Neural progenitor cell (in vitro differentiated cells): Measurements from ENCODE around the gene VAMP2. TPM values are rescaled to one million over a fixed set of nuclear protein-coding genes. Genes with fewer than 3 reads are reported as not detected.

Experiments used
- DNase-seq: peaks from one replicate; pipeline ENCODE4 v3.0.0-alpha.2; 2016; ENCODE audit warnings: low spot score
- H2AFZ ChIP-seq: fragments of 200-600 bp; sonication (generic); replicated peaks from 2 replicates; pipeline ENCODE4 v1.6.1; 2016; ENCODE audit warnings: antibody characterized with exemption
- H3F3A ChIP-seq: fragments of 200-600 bp; sonication (generic); 2 replicates; pipeline ENCODE4 v1.6.1; 2016; ENCODE audit warnings: antibody characterized with exemption, low read depth
- H3K27ac ChIP-seq: fragments of 200-600 bp; sonication (generic); 2 replicates; pipeline ENCODE4 v1.5.1; 2016; ENCODE audit warnings: mild to moderate bottlenecking
- H3K27me3 ChIP-seq: fragments of 200-600 bp; sonication (generic); 2 replicates; pipeline ENCODE4 v1.6.1; 2016; ENCODE audit warnings: mild to moderate bottlenecking, moderate library complexity
- H3K36me3 ChIP-seq: fragments of 200-600 bp; sonication (generic); 2 replicates; pipeline ENCODE4 v1.5.1; 2016
- H3K4me1 ChIP-seq: fragments of 200-600 bp; sonication (generic); 2 replicates; pipeline ENCODE4 v1.6.1; 2016; ENCODE audit warnings: mixed run types
- H3K4me2 ChIP-seq: fragments of 200-600 bp; sonication (generic); 2 replicates; pipeline ENCODE4 v1.6.1; 2016
- H3K4me3 ChIP-seq: fragments of 200-600 bp; sonication (generic); 2 replicates; pipeline ENCODE4 v1.5.1; 2016
- H3K79me2 ChIP-seq: fragments of 200-600 bp; sonication (generic); 2 replicates; pipeline ENCODE4 v1.6.1; 2016; ENCODE audit warnings: low read depth
- H3K9ac ChIP-seq: fragments of 200-600 bp; sonication (generic); 2 replicates; pipeline ENCODE4 v1.6.1; 2016
- H3K9me3 ChIP-seq: fragments of 200-600 bp; sonication (generic); 2 replicates; pipeline ENCODE4 v1.5.1; 2016; ENCODE audit warnings: low read depth
- H4K20me1 ChIP-seq: fragments of 200-600 bp; sonication (generic); 2 replicates; pipeline ENCODE4 v1.6.1; 2016; ENCODE audit warnings: low read depth
- H3K27ac Mint-ChIP-seq: 3 replicates; pipeline ENCODE4 v1.8.0; 2021; ENCODE audit warnings: mixed read lengths
- H3K27me3 Mint-ChIP-seq: 2 replicates; pipeline ENCODE4 v1.8.0; 2022; ENCODE audit warnings: low read depth, mild to moderate bottlenecking, inconsistent platforms, moderate library complexity, mixed read lengths; ENCODE audit not compliant: insufficient read depth
- H3K36me3 Mint-ChIP-seq: 3 replicates; pipeline ENCODE4 v1.8.0; 2021; ENCODE audit warnings: mixed read lengths
- H3K4me1 Mint-ChIP-seq: 3 replicates; pipeline ENCODE4 v1.8.0; 2021; ENCODE audit warnings: mixed read lengths
- H3K4me3 Mint-ChIP-seq: 3 replicates; pipeline ENCODE4 v1.8.0; 2021; ENCODE audit warnings: mild to moderate bottlenecking, moderate library complexity, mixed read lengths
- H3K9me3 Mint-ChIP-seq: 3 replicates; pipeline ENCODE4 v1.8.0; 2020; ENCODE audit warnings: mixed read lengths
- CTCF ChIP-seq: fragments of 200-600 bp; sonication (generic); IDR thresholded peaks from 2 replicates; pipeline ENCODE4 v1.5.1; 2017; ENCODE audit warnings: antibody characterized with exemption, mild to moderate bottlenecking
- EZH2 ChIP-seq: fragments of 200-600 bp; sonication (generic); IDR thresholded peaks from 2 replicates; pipeline ENCODE4 v1.6.1; 2017; ENCODE audit warnings: antibody characterized with exemption, mild to moderate bottlenecking, moderate library complexity
- EZH2phosphoT487 ChIP-seq: fragments of 200-600 bp; sonication (generic); IDR thresholded peaks from 2 replicates; pipeline ENCODE4 v1.6.1; 2017; ENCODE audit warnings: antibody characterized with exemption
- total RNA-seq: library from RNA; depleted of rRNA; stranded (reverse); fragments of >200 nt; gene quantifications from 2 replicates; pipeline ENCODE4 v1.2.3, GENCODE V29; 2015; ENCODE audit warnings: low replicate concordance

Gene VAMP2
- total RNA-seq, 1 donor from 2014 or later = 11.7 TPM

- peaks cover 7% of the 10 kb centered on the region for H3K27me3 Mint-ChIP-seq
- no peak for DNase-seq
- H3K36me3 Mint-ChIP-seq = peaks cover 21% of the 10 kb centered on the region
- Histone ChIP-seq H3K27ac (no peak overlapping the region), H3K36me3 (no peaks in the 10 kb centered on the region), H3K4me2 (no peak overlapping the region), H3K4me1 (no peaks in the 10 kb centered on the region), H4K20me1 (peaks cover 7% of the 10 kb centered on the region), H3K27me3 (peaks cover 11% of the 10 kb centered on the region), H3K9me3 (no peaks in the 10 kb centered on the region), H3K79me2 (no peaks in the 10 kb centered on the region), H3F3A (peaks cover 27% of the 10 kb centered on the region), H3K4me3 (no peak overlapping the region), H2AFZ (no peak overlapping the region), H3K9ac (no peak overlapping the region)
- peaks cover 1% of the 10 kb centered on the region for H3K4me1 Mint-ChIP-seq
- no peak overlapping the region for H3K27ac Mint-ChIP-seq
- peak overlapping the region; percentile 27 for H3K4me3 Mint-ChIP-seq
- H3K9me3 Mint-ChIP-seq = no peaks in the 10 kb centered on the region
- TF ChIP-seq EZH2 (no peak), CTCF (no peak), EZH2phosphoT487 (no peak)
These were observed 21.0 kb downstream of the VAMP2 start for GRCh38 chr17:8141741-8142140.

GRCh38 chr17:8141045-8141444 lies 21.7 kb downstream of the VAMP2 start:
- Histone ChIP-seq H3F3A (peaks cover 27% of the 10 kb centered on the region), H3K9me3 (no peaks in the 10 kb centered on the region), H3K36me3 (no peaks in the 10 kb centered on the region), H4K20me1 (peaks cover 7% of the 10 kb centered on the region), H3K4me3 (no peak overlapping the region), H3K79me2 (no peaks in the 10 kb centered on the region), H2AFZ (no peak overlapping the region), H3K27me3 (peaks cover 16% of the 10 kb centered on the region), H3K9ac (no peak overlapping the region), H3K4me1 (no peaks in the 10 kb centered on the region), H3K4me2 (no peak overlapping the region), H3K27ac (no peak overlapping the region)
- TF ChIP-seq CTCF (no peak), EZH2phosphoT487 (no peak)
- Mint-ChIP-seq H3K27me3 (peaks cover 5% of the 10 kb centered on the region), H3K4me3 (peak overlapping the region; percentile 27), H3K4me1 (peaks cover 3% of the 10 kb centered on the region), H3K36me3 (peaks cover 15% of the 10 kb centered on the region), H3K27ac (no peak overlapping the region), H3K9me3 (no peaks in the 10 kb centered on the region)
- DNase-seq = no peak

- Histone ChIP-seq H3K4me1 (no peaks in the 10 kb centered on the region), H3K4me2 (no peak overlapping the region), H3K9me3 (no peaks in the 10 kb centered on the region), H3K9ac (no peak overlapping the region), H2AFZ (no peak overlapping the region), H3K27ac (no peak overlapping the region), H3K79me2 (no peaks in the 10 kb centered on the region), H4K20me1 (peaks cover 7% of the 10 kb centered on the region), H3K36me3 (no peaks in the 10 kb centered on the region), H3F3A (peaks cover 27% of the 10 kb centered on the region), H3K4me3 (no peak overlapping the region), H3K27me3 (peaks cover 16% of the 10 kb centered on the region)
- Mint-ChIP-seq H3K9me3 (no peaks in the 10 kb centered on the region), H3K27ac (no peak overlapping the region), H3K36me3 (peaks cover 15% of the 10 kb centered on the region), H3K4me1 (peaks cover 3% of the 10 kb centered on the region), H3K4me3 (no peak overlapping the region), H3K27me3 (peaks cover 7% of the 10 kb centered on the region)
- TF ChIP-seq EZH2 (no peak), EZH2phosphoT487 (no peak), CTCF (no peak)
- DNase-seq = no peak
These were observed 22.4 kb downstream of the VAMP2 start for GRCh38 chr17:8140065-8141029.
